SK-MEL-5 (cell line): ENCODE measurements around the gene CEP164. TPM values are rescaled to one million over a fixed set of nuclear protein-coding genes. Genes with fewer than 3 reads are reported as not detected.
"Not testable (repeated sequence)": the region's sequence is repeated elsewhere in the genome, so short reads cannot be mapped to it uniquely, and the experiment has no call there.

Source experiments
- DNase-seq: peaks from one replicate; pipeline ENCODE4 v3.0.0-alpha.2; 2016; ENCODE audit warnings: low read depth, low spot score
- in situ Hi-C: cut with HindIII; loops from 2 replicates; pipeline ENCODE4 v1.10.0; 2016; ENCODE audit warnings: low sequenced_read_pairs, high pct_unique_total_duplicates, low pct_unique_long_range_greater_than_20kb
- total RNA-seq: library from RNA; depleted of rRNA; stranded (reverse); fragments of >200 nt; shearing (Covaris generic); gene quantifications from 2 replicates; pipeline ENCODE4 v1.2.3, GENCODE V29; 2014

The CEP164 gene
- total RNA-seq, 1 experiment from 2014 or later, result 20.5 TPM

DNA sequence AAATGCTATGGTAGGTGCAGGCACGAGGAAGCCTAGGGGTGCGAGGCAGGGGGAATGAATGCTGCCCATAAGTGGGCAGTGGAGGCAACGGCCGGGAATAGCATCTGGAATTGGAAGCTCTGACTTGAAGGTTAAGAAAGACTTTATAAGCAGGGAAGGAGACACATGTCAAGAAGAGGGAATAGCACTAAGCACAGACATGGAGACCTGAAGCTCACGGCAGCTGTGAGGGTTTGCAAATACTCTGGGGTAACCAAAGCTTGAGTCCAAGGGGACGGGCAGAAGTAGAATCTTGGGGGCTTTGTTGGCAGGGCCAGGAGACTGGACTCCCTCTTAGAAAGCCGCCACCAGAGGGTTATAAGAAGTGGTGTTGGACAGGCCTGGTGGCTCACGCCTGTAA is 112.6 kb downstream of the CEP164 start:
- DNase-seq, result no peak
- in situ Hi-C loops, result loop anchor here (25.0 kb wide), 1 partner anchor 347 kb away; the partner anchor contains the start of gene DSCAML1

DNA sequence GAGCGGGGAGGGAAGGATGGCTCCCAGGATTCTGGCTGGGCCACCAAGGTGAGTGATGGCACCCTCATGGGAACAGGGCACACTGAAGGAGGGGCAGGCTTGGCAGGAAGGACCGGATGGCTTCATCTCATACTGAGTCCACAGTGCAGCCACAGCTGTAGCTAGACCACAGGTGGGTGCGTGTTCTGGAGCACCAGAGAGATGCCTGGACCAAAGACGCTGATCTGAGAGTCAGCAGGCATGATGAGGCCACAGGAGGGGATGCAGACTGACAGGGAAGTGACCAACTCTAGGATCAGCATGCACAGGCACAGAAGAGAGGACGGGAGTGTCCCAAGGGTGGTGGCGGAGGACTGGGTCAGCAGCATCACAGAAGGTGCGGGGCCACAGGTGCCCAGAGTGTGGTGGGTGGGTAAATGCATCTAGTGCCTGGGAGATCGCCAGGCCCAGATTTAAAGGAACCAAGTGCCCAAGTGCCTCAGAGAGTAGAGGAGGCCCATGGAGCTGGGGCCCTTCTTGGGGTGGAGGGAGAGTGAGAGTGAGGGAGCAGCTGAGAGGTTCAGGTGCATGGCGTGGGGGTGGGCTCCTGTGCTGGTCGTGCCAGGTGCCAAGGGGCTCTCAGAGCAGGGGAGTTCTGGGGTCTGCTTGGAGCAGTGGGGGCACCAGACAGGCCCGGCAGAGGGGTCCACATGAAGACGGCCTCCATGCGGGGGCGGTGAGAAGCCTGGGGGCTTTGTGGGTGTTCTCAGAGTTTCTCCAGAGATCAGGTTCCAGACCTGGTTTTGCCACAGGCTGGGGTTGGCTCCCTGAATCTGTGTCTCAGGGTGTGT is 113.7 kb downstream of the CEP164 start:
- DNase-seq, result no peak
- in situ Hi-C loops, result loop anchor here (25.0 kb wide), 1 partner anchor 346 kb away; the partner anchor contains the start of gene DSCAML1

DNA sequence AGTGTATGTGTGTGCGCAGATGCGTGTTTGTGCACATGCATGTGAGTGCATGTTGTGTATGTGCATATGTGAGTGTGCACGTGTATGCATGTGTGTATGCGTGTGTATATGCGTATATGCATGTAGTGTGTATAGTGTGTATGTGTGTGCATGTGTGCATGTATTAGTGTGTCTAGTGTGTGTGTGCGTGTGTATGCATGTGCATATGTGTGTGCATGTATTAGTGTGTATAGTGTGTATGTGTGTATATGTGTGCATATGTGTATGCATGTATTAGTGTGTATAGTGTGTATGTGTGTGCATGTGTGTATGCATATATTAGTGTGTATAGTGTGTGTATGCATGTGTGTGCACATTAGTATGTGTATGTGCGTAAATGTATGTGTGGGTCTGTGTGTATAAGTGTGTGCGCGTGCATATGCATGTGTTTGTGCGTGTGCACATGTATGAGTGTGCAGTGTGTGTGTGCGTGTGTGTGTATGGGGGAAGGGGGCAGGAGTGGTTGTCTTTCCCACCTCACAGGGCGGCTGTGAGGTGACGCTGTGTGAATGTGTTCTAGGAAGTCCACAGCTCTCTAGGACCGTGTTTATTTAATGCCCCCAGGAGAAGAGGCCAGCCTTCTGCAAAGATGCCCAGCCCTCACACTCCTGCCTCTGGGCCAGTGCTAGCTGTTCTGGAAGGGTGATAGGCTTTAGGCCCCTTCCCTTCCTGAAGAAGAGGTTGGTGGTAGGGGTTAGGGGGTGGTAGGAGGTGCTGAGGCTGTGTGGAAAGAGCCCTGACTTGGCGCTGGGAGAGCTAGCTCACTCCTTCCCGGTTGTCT is 114.6 kb downstream of the CEP164 start:
- in situ Hi-C loops, result loop anchor here (25.0 kb wide), 1 partner anchor 345 kb away; the partner anchor contains the start of gene DSCAML1
- no peak for DNase-seq

DNA sequence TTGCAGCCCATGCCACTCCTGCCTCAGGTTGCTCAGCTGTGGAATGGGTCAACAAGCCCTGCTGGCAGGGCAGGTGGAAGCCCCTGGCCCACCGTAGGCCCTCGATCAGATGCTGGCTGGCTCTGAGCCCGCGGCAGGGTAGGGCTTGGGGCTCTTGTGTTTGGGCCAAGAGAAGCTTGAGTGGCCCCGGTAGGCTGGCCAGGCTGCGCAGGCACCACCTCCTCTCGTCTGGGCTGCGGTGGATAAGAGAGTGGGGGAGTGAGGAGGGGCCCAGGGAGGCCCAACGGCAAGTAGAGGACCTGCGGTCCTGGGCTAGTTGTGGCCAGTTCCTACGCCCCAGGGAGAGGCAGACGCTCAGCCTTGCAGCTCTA is 115.2 kb downstream of the CEP164 start:
- no peak for DNase-seq
- in situ Hi-C loops, result loop anchor here (25.0 kb wide), 1 partner anchor 344 kb away; the partner anchor contains the start of gene DSCAML1

DNA sequence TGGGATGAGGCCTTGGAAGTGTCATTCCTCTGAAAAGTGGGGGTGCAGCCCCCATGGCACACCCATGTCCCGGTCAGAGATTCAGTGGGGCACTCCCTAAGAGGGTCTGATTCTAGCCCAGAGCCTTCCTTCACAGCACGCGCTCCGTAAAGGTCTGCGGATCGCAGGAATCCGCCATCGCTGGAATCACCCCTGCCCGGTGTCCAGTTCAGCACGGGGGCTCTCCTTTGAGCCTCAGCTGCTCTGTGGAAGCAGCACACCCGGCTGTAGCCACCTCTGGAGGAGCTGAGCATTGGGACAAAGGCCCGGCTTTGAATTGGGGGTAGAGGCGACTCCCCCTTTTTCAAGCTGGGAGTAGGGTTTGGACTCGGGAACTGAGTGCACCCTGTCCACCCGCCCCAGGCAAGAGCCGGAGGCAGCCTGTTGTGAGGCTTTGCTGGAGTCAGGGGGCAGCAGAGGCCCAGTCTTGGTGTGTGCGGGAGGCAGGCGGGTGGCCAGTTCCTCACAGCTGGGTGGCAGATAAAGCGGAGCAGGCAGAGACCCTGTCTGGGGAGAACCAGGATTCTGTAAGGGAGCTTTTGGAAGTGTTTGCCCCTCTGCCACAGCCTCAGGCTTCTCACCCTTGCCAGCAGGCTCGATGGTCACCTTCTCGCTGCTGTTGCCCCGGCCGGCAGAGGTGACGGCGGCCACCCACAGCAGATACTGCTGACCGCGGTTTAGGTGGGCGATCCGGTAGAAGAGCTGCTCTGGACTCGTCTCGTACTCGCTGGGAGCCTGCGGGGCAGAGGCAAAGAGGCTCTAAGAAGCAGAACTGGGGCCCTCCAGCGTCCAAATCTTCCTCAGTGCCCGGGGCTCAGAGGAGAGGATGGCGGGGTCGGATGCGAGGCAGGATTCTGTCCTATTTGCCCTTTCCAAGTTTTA is 115.9 kb downstream of the CEP164 start:
- DNase-seq, result peak; percentile 12
- in situ Hi-C loops, result loop anchor here (25.0 kb wide), 1 partner anchor 344 kb away; the partner anchor contains the start of gene DSCAML1

DNA sequence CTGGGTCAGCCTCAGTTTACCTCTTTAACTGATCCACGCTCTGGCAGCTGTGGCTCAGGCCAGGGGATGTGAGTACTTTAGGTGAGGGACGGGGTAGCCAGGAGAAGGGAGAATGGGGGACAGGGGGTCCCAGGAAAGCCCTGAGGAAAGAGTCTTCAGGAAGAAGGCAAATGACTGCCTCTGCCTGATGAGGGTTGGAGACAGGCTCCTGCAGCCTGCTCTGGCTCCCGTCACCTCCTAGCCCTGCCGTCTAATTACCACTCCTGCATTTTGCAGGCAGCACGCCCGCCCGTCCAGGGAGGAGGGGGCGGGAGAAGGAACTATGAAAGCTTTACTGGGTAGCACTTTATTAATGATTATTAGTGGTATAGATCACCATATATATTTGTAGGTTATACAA is 116.6 kb downstream of the CEP164 start:
- DNase-seq, result no peak
- in situ Hi-C loops, result loop anchor here (25.0 kb wide), 1 partner anchor 343 kb away; the partner anchor contains the start of gene DSCAML1

DNA sequence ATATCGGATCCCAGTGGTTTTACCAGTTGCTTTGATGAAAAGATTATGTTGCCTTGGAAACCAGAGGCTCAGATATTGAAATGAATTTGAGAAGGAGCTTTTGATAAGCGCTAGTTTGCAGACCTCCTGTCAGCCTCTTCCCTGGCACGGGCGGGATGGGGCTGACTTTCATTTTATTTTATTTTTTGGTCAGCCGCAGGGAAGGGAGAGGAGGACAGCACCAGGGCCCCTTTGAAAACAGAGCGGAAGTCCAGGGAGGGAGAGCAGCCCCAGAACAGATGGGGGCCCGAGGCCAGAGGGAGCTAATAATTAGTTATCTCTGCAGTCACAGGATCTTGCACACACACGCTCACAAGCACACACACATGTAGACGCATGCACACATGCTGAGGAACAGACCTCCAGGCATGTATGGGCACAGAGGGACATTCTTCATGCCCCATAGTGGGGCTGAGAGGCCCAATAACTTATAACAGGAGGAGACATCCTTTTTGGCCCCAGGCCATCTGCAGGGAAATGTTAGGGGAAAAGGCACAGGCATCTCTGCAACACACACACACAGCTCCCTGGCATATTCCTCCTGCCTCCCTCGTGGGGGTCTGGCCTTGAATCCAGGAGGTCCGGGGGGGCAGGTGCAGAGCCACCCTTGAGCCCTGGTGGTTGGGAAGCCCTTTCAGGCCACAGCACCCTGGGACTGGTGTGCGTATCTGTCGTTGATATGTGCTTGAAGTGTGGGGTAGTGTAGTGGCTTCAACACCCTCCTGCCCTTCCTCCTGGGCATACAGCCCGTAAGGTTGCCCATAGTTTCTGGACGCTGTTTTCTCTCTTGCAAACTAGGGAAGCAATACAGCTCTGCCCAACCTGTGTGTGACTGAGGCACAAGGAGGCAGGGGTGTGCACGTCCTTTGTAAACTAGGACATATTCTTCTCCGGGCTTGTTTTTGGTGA is 117.3 kb downstream of the CEP164 start:
- in situ Hi-C loops, result loop anchor here (25.0 kb wide), 1 partner anchor 342 kb away; the partner anchor contains the start of gene DSCAML1
- DNase-seq, result no peak

DNA sequence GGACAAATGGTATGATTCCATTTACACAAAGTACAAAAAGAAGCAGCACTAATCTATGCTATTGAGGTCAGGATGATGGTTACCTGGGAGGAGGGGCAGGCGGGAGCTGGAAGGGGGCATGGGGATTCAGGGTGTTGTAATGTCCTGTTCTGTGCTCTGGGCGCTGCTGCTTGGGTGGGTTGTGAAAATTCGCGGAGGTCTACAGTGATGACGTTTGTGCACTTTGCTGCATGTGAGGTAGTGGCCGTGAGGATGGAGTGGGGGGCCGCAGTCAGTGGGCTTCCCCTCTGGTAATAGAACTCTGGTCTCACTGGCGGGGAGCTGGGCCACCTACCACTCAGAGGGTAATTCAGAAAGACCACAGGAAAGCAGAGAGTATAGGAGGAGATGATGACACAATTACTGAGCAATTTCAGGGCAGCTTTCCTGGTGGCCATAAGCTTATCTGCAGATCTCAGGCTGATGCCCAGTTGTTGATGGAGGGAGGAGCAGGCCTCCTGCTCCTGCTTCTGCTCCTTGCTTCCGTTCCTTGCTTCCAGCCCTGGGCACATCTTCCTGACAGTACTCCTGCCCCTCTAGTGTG is 121.5 kb downstream of the CEP164 start:
- no peak for DNase-seq
- in situ Hi-C loops, result loop anchor here (25.0 kb wide), 1 partner anchor 338 kb away; the partner anchor contains the start of gene DSCAML1

DNA sequence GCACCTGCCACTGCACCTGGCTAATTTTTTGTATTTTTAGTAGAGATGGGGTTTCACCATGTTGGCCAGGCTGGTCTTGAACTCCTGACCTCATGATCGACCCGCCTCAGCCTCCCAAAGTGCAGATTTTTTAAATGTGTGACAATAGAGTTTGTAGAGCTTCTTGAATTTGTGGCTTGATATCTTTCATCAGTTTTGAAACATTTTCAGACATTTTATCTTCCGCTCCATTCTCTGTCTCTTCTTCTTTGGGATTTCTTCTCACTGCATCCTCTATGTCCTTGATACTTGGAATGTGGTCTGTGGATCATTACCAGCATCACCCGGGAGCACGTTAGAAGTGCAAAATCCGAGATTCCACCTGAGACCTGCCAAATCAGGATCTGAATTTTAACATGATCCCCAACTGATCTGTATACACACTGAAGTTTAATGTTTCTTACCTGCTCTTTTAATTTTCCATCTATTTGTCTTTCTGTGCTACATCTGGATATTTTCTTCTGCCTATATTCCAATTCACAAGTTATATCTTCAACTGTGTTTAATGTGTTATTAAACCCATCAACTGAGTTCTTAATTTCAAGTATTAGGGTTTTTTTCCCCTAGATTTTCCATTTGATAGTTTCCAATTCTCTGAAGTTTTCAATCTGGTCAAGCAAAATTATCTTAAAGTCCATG is 126.4 kb downstream of the CEP164 start:
- DNase-seq, result no peak
- in situ Hi-C loops, result no loop called here

DNA sequence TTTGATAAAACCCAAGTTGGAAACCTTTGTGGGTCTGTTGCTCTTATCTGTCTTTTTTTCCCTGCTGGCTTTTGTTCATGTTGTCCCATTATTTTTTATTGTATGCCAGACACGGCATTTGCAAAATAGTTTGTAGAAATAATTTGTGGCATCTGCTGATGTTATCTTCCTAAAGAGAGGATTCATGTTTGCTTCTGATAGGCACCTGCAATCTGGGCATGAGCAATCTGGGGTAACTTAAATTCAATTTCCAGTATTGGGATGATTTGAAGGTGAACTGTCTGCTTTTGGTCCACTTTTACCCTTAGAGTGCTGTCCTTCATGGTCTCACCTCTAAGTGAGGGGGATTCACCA is 126.9 kb downstream of the CEP164 start:
- in situ Hi-C loops, result no loop called here
- no peak for DNase-seq

DNA sequence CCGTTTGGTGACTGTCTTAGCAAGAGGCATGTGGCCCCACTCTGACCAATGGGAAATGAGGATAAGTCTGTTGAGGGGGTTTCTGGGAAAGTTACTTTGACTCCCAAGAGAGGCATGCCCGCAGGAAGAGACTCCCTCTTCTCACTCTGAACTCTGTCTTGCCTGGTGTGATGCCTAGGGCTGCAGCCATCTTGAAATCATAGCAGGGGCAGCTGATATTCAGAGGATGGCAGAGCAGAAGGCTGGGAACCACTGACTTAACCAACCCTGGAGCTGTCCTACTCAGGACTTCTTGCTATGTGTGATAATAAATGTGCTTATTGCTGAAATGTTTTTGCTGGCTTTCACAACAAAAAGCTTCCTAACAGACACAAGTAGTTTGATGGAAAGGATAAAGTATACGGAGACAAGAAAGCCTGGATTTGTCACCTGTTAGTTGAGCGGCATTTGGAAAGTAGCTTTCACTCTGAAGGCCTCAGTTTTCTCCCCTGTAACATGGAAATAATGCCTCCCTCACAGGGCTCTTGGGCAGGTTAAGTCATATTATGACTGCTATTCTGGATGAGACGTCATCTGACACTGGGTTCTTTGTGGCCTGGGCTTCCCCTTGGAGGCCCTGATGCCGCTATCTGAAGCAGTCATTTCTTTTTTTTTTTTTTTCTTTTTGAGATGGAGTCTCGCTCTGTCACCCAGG is 128.5 kb downstream of the CEP164 start:
- in situ Hi-C loops, result no loop called here
- DNase-seq, result no peak

DNA sequence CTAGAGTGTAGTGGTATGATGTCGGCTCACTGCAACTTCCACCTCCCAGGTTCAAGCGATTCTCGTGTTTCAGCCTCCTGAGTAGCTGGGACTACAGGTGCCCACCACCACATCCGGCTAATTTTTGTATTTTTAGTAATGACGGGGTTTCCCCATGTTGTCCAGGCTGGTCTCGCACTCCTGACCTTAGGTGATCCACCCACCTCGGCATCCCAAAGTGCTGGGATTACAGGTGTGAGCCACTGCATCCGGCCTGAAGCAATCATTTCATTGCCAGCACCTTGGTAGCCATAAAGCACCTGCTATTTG is 129.0 kb downstream of the CEP164 start:
- DNase-seq, in situ Hi-C loops: not testable (repeated sequence)

DNA sequence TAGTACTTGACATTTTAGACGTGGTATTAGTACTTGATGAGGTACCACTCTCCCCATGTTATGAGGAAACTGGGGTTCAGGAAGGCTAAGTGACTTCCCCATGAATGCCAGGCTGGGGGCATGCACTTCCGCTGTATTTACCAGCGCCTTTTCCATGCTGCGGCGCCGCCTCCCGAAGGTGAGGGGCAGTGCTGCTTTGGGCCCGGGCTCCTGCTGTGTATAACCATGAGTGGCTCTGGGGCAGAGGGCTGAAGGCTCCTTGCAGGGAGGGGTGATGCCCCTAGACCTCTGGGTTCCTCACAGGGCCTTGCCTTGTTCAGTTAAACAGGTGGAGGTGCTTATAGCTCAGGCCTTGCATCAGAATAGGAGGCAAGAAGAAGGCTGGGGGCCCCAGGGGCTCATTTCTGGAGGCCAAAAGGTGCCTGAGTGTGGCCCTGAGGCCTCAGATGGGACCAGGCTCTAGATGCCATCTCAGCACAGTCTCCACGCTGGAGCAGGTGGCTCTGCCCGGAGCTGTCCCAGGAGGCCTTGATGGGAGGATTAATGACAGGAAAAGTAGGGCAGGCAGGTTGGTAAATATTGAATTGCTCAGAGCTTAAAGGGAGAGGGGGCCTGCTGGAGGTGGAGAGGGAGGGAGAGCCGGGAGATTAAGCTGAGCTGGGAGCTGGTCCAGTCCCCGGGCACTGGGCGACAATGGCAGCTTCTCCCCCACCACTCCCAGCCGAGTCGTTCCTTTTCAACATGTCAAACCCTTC is 129.6 kb downstream of the CEP164 start:
- in situ Hi-C loops, result no loop called here
- DNase-seq, result no peak

DNA sequence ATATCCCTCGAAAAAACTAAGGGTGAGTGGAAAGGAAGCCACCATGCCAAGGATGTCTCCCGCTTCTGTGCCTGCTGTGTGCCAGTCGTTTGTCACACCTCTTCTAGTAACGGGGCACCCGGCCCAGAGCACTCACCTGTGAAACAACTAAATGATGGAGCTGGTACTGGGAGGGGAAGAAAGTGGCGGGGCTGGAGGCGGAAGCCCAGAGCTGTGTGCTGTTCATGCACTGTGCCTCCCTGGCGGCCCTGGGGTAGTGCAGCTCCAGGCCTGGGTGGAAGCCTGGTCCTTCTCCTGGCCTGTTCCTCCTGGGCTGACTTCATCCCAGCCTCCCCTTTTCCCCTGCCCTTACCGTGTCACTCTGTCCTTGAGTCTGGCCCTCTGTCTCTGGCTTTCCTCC is 130.2 kb downstream of the CEP164 start:
- in situ Hi-C loops, result no loop called here
- no peak for DNase-seq
